GM12875 (cell line): ENCODE data around the gene BMERB1.

Source experiments
- H3K4me3 ChIP-seq: one replicate; pipeline ENCODE4 v1.5.1; 2011; ENCODE audit warnings: low read depth, low read length, control low read depth
- CTCF ChIP-seq: IDR thresholded peaks from 2 replicates; pipeline ENCODE4 v1.5.1; 2011; ENCODE audit warnings: low read depth, mild to moderate bottlenecking, control low read depth, inconsistent platforms, low read length, moderate library complexity, borderline replicate concordance; ENCODE audit not compliant: insufficient read depth

The BMERB1 gene

GRCh38 chr16:15494236-15494635, 59.8 kb downstream of the BMERB1 start:
- no peak for TF ChIP-seq CTCF
- H3K4me3 ChIP-seq = no peak overlapping the region

- no peak overlapping the region for H3K4me3 ChIP-seq
- no peak for TF ChIP-seq CTCF
These were observed 61.5 kb downstream of the BMERB1 start for GRCh38 chr16:15495898-15496297.

- no peak for TF ChIP-seq CTCF
- no peak overlapping the region for H3K4me3 ChIP-seq
These were observed 64.2 kb downstream of the BMERB1 start for GRCh38 chr16:15498427-15499175.

GRCh38 chr16:15502041-15502725, 67.8 kb downstream of the BMERB1 start:
- TF ChIP-seq CTCF = no peak
- H3K4me3 ChIP-seq = no peak overlapping the region

GRCh38 chr16:15506441-15506840, 72.1 kb downstream of the BMERB1 start:
- TF ChIP-seq CTCF = no peak
- no peak overlapping the region for H3K4me3 ChIP-seq

- no peak overlapping the region for H3K4me3 ChIP-seq
- TF ChIP-seq CTCF = no peak
These were observed 73.0 kb downstream of the BMERB1 start for GRCh38 chr16:15507301-15507958.
